Nephron (organoid): Measurements from ENCODE around the gene SELE.
A peak's percentile ranks its signal among the peaks of the same experiment; 100 is the strongest.
"Not testable (repeated sequence)": the region's sequence is repeated elsewhere in the genome, so short reads cannot be mapped to it uniquely, and the experiment has no call there.

ENCODE experiments used
- H3K27ac Mint-ChIP-seq, 3 experiments: 2 replicates each; pipeline ENCODE4 v1.8.0; 2020; ENCODE audit warnings: mixed read lengths in 3 of 3, mild to moderate bottlenecking in 2 of 3, moderate library complexity in 1 of 3
- H3K27me3 Mint-ChIP-seq: 2 replicates; pipeline ENCODE4 v1.8.0; 2021; ENCODE audit warnings: low read depth, mild to moderate bottlenecking, moderate library complexity, mixed read lengths
- H3K36me3 Mint-ChIP-seq: 2 replicates; pipeline ENCODE4 v1.8.0; 2020; ENCODE audit warnings: low read depth, mixed read lengths
- H3K4me1 Mint-ChIP-seq: 2 replicates; pipeline ENCODE4 v1.8.0; 2020; ENCODE audit warnings: mixed read lengths
- H3K4me3 Mint-ChIP-seq, 3 experiments: 2 replicates each; pipeline ENCODE4 v1.8.0; 2020; ENCODE audit warnings: mild to moderate bottlenecking in 3 of 3, mixed read lengths in 3 of 3, moderate library complexity in 2 of 3
- H3K9me3 Mint-ChIP-seq: 2 replicates; pipeline ENCODE4 v1.8.0; 2020; ENCODE audit warnings: mixed read lengths
- CTCF ChIP-seq, 3 experiments: fragments of 200-600 bp; sonication (generic); IDR thresholded peaks; one replicate each; pipeline ENCODE4 v1.5.0; 2021; ENCODE audit warnings: antibody characterized with exemption in 3 of 3; ENCODE audit not compliant: unreplicated experiment in 3 of 3

Gene SELE

DNA sequence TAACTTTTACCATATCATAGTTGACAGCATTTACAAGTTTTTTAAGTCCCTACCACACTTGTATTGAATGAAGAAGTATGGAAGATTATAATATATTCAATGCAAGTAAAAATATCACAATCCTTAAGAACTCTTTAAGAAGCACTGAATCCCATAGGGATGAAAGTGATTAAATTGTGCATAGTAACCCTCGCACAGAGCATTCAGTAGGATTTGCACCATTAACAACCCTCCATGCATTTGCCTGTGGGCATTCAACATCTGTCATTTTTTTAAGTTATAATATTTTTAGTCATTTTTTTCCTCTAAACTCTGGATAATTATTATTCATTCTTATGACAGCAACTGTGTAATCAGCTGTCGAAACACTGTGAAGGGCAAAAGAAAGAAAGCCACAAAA is 10.1 kb downstream of the SELE start:
- no peaks in the 10 kb centered on the region for H3K4me1 Mint-ChIP-seq
- H3K27me3 Mint-ChIP-seq, result peaks cover 6% of the 10 kb centered on the region
- H3K4me3 Mint-ChIP-seq, result no peak overlapping the region
- no peak for TF ChIP-seq CTCF (IDR thresholded peaks at IDR 0.05; ENCODE audit: unreplicated experiment in 3 of 3)
- H3K27ac Mint-ChIP-seq, result no peak overlapping the region
- no peaks in the 10 kb centered on the region for H3K36me3 Mint-ChIP-seq
- peaks cover 2% of the 10 kb centered on the region for H3K9me3 Mint-ChIP-seq

DNA sequence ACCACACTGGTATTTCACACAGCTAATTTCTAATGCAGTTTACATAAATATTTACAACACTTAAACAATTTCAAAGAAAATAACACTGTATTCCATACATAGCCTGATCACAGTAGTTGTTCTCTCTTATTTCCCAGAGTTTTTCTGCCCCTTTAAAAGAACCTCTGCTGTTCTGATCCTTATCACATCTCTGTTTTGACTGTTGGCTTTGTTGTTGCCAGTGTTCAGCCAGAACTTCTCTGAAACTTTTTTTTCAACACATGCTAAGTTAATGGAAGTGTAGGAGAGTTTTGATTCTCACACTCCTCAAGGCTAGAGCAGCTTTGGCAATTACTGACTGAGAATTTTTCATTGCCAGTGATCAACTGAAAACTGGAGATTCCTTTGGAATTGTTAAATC is 11.1 kb downstream of the SELE start:
- H3K4me1 Mint-ChIP-seq, result no peaks in the 10 kb centered on the region
- peaks cover 6% of the 10 kb centered on the region for H3K9me3 Mint-ChIP-seq
- H3K4me3 Mint-ChIP-seq, result no peak overlapping the region
- no peaks in the 10 kb centered on the region for H3K36me3 Mint-ChIP-seq
- peaks cover 2% of the 10 kb centered on the region for H3K27me3 Mint-ChIP-seq
- no peak for TF ChIP-seq CTCF (IDR thresholded peaks at IDR 0.05; ENCODE audit: unreplicated experiment in 3 of 3)
- no peak overlapping the region for H3K27ac Mint-ChIP-seq

- H3K27ac Mint-ChIP-seq, H3K4me3 Mint-ChIP-seq, H3K36me3 Mint-ChIP-seq, H3K27me3 Mint-ChIP-seq, H3K4me1 Mint-ChIP-seq: not testable (repeated sequence)
- peaks cover 25% of the 10 kb centered on the region for H3K9me3 Mint-ChIP-seq
Measured at GRCh38 chr1:169715100-169715499, 18.8 kb downstream of the SELE start.

DNA sequence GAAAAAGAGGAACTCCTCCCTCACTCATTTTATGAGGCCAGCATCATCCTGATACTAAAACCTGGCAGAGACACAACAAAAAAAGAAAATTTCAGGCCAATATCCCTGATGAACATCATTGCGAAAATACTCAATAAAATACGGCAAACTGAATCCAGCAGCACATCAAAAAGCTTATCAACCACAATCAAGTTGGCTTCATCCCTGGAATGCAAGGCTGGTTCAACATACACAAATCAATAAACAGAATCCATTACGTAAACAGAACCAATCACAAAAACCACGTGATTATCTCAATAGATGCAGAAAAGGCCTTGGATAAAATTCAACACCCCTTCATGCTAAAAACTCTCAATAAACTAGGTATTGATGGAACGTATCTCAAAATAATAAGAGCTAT is 20.8 kb downstream of the SELE start:
- not testable (repeated sequence) for H3K4me1 Mint-ChIP-seq, H3K4me3 Mint-ChIP-seq, H3K27ac Mint-ChIP-seq, H3K27me3 Mint-ChIP-seq, H3K36me3 Mint-ChIP-seq
- H3K9me3 Mint-ChIP-seq, result peaks cover 19% of the 10 kb centered on the region

- H3K9me3 Mint-ChIP-seq, result peaks cover 19% of the 10 kb centered on the region
- no peak overlapping the region for H3K27ac Mint-ChIP-seq
- no peaks in the 10 kb centered on the region for H3K4me1 Mint-ChIP-seq
- H3K36me3 Mint-ChIP-seq, result no peaks in the 10 kb centered on the region
- TF ChIP-seq CTCF (IDR thresholded peaks at IDR 0.05; ENCODE audit: unreplicated experiment in 3 of 3), result no peak
- H3K4me3 Mint-ChIP-seq, result no peak overlapping the region
- H3K27me3 Mint-ChIP-seq, result peaks cover 11% of the 10 kb centered on the region
Measured at GRCh38 chr1:169712309-169712631, 21.6 kb downstream of the SELE start.

GRCh38 chr1:169711469-169712308 is 22.2 kb downstream of the SELE start, which contains the start of gene SELL:
TSS of gene SELL (minus strand) at chr1:169711620. CDS start at chr1:169711498, 122 bp downstream.
- Mint-ChIP-seq H3K4me3 (peak within 1 kb of the TSS; percentile 36 to 43 (median 40)), H3K36me3 (no peaks in the 10 kb centered on the region), H3K27me3 (peaks cover 11% of the 10 kb centered on the region), H3K27ac (no peak within 1 kb of the TSS), H3K4me1 (no peaks in the 10 kb centered on the region), H3K9me3 (peaks cover 19% of the 10 kb centered on the region)
- TF ChIP-seq CTCF (IDR thresholded peaks at IDR 0.05; ENCODE audit: unreplicated experiment in 3 of 3), result peak; percentile 55 to 67 (median 59)

GRCh38 chr1:169708647-169709046 is 25.2 kb downstream of the SELE start:
- Mint-ChIP-seq H3K9me3 (peaks cover 9% of the 10 kb centered on the region), H3K4me3 (no peak overlapping the region), H3K4me1 (no peaks in the 10 kb centered on the region), H3K36me3 (no peaks in the 10 kb centered on the region), H3K27ac (no peak overlapping the region), H3K27me3 (peaks cover 17% of the 10 kb centered on the region)
- TF ChIP-seq CTCF (IDR thresholded peaks at IDR 0.05; ENCODE audit: unreplicated experiment in 3 of 3), result no peak
